DOHH2 (cell line): ENCODE results near the gene ACP3.
"Not testable (repeated sequence)": the region's sequence is repeated elsewhere in the genome, so short reads cannot be mapped to it uniquely, and the experiment has no call there.

Experiments used
- H3F3A ChIP-seq: fragments of 200-600 bp; sonication (generic), shearing (Covaris generic); 2 replicates; pipeline ENCODE4 v1.6.0; 2016; ENCODE audit warnings: antibody characterized with exemption, mild to moderate bottlenecking; ENCODE audit not compliant: control insufficient read depth, insufficient read depth
- H3K27ac ChIP-seq: fragments of 200-600 bp; sonication (generic); 2 replicates; pipeline ENCODE4 v1.5.1; 2014; ENCODE audit warnings: low read depth, mild to moderate bottlenecking, low read length, moderate library complexity
- H3K27me3 ChIP-seq: fragments of 200-600 bp; sonication (generic); 2 replicates; pipeline ENCODE4 v1.6.1; 2014; ENCODE audit warnings: mild to moderate bottlenecking, low read length, mixed read lengths; ENCODE audit not compliant: control insufficient read depth
- H3K36me3 ChIP-seq: fragments of 200-600 bp; sonication (generic); 2 replicates; pipeline ENCODE4 v1.6.1; 2014; ENCODE audit warnings: mild to moderate bottlenecking, low read length, moderate library complexity, mixed read lengths; ENCODE audit not compliant: control insufficient read depth
- H3K4me1 ChIP-seq: fragments of 200-600 bp; sonication (generic); 2 replicates; pipeline ENCODE4 v1.6.1; 2014; ENCODE audit warnings: mild to moderate bottlenecking, low read length, mixed read lengths; ENCODE audit not compliant: control insufficient read depth
- H3K4me2 ChIP-seq: fragments of 200-600 bp; sonication (generic); 2 replicates; pipeline ENCODE4 v1.6.0; 2014; ENCODE audit warnings: mild to moderate bottlenecking, low read length, moderate library complexity
- H3K4me3 ChIP-seq: fragments of 200-600 bp; sonication (generic); 2 replicates; pipeline ENCODE4 v1.5.1; 2014; ENCODE audit warnings: mild to moderate bottlenecking, low read length, mixed read lengths
- H3K79me2 ChIP-seq: fragments of 200-600 bp; sonication (generic); 2 replicates; pipeline ENCODE4 v1.6.1; 2014; ENCODE audit warnings: mild to moderate bottlenecking, low read length, mixed read lengths; ENCODE audit not compliant: control insufficient read depth
- H3K9me2 ChIP-seq: fragments of 200-600 bp; sonication (generic); replicated peaks from 2 replicates; pipeline ENCODE4 v1.6.1; 2014; ENCODE audit warnings: mild to moderate bottlenecking, low read length, mixed read lengths; ENCODE audit not compliant: control insufficient read depth
- H3K9me3 ChIP-seq: fragments of 200-600 bp; sonication (generic); 2 replicates; pipeline ENCODE4 v1.6.1; 2014; ENCODE audit warnings: antibody characterized with exemption, low read length, mixed read lengths; ENCODE audit not compliant: control insufficient read depth, insufficient read depth
- H4K20me1 ChIP-seq: fragments of 200-600 bp; sonication (generic); 2 replicates; pipeline ENCODE4 v1.6.0; 2014; ENCODE audit warnings: low read depth, mild to moderate bottlenecking, antibody characterized with exemption, low read length, moderate library complexity; ENCODE audit not compliant: control insufficient read depth, insufficient read depth
- EZH2phosphoT487 ChIP-seq: fragments of 200-600 bp; sonication (generic); IDR thresholded peaks from 2 replicates; pipeline ENCODE4 v1.6.1; 2017; ENCODE audit warnings: borderline replicate concordance, mild to moderate bottlenecking, antibody characterized with exemption, low read length, moderate library complexity, mixed read lengths
- TF ChIP-seq, protein P1 (sequence below): fragments of 200-600 bp; sonication (generic); IDR thresholded peaks from one replicate; pipeline ENCODE4 v1.5.1; 2014; ENCODE audit warnings: antibody characterized with exemption, mild to moderate bottlenecking, low read depth, low read length; ENCODE audit not compliant: poor library complexity, severe bottlenecking

Gene ACP3

DNA sequence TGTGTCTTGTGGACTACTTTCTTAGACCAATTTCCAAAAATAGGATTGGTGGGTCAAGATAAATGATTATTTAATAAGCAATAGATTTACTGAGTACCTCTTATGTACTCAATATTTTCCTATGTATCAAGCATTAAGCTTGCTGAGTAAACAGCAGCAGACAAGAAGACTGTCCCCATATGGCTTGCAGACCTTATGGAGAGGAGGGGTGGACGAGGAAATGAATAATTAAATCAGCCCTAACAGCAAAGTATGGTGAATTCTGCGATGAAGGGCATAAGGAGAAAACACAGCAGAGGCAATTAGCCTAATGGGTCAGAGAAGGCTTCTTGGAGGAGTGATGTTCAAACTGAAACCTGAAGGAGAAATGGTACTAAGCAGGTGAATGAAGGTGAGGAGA, 45.1 kb downstream of the ACP3 start:
- H4K20me1 ChIP-seq, result no peaks in the 10 kb centered on the region
- H3K4me2 ChIP-seq, result no peak overlapping the region
- no peaks in the 10 kb centered on the region for H3K36me3 ChIP-seq
- no peaks in the 10 kb centered on the region for H3K27me3 ChIP-seq
- H3K79me2 ChIP-seq, result no peaks in the 10 kb centered on the region
- no peak overlapping the region for H3K27ac ChIP-seq
- H3K4me3 ChIP-seq, result no peak overlapping the region
- no peaks in the 10 kb centered on the region for H3K9me2 ChIP-seq
- TF ChIP-seq EZH2phosphoT487, result no peak
- TF ChIP-seq, protein P1, sequence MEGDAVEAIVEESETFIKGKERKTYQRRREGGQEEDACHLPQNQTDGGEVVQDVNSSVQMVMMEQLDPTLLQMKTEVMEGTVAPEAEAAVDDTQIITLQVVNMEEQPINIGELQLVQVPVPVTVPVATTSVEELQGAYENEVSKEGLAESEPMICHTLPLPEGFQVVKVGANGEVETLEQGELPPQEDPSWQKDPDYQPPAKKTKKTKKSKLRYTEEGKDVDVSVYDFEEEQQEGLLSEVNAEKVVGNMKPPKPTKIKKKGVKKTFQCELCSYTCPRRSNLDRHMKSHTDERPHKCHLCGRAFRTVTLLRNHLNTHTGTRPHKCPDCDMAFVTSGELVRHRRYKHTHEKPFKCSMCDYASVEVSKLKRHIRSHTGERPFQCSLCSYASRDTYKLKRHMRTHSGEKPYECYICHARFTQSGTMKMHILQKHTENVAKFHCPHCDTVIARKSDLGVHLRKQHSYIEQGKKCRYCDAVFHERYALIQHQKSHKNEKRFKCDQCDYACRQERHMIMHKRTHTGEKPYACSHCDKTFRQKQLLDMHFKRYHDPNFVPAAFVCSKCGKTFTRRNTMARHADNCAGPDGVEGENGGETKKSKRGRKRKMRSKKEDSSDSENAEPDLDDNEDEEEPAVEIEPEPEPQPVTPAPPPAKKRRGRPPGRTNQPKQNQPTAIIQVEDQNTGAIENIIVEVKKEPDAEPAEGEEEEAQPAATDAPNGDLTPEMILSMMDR, result no peak
- no peaks in the 10 kb centered on the region for H3F3A ChIP-seq
- H3K9me3 ChIP-seq, result no peaks in the 10 kb centered on the region
- no peaks in the 10 kb centered on the region for H3K4me1 ChIP-seq

DNA sequence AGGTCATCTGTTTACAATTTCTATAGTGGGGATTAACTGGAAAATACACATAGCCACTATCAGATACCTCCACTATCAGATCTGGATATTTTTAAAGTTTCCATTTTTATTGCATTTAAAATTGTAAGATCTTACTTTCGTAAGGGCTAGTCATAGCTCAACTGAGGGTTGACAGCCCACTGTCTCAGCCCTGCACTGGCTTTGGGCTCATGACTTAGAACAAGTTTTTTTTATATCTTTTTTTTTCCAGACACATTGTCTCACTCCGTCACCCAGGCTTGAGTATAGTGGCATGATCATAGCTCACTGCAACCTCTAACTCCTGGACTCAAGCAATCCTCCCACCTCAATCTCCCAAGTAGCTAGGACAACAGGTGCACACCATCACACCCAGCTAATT, 51.3 kb downstream of the ACP3 start:
- H3F3A ChIP-seq, result no peaks in the 10 kb centered on the region
- no peaks in the 10 kb centered on the region for H3K9me3 ChIP-seq
- no peaks in the 10 kb centered on the region for H3K9me2 ChIP-seq
- no peak overlapping the region for H3K4me2 ChIP-seq
- no peaks in the 10 kb centered on the region for H3K4me1 ChIP-seq
- H3K27me3 ChIP-seq, result no peaks in the 10 kb centered on the region
- no peak overlapping the region for H3K27ac ChIP-seq
- TF ChIP-seq, protein P1, result no peak
- TF ChIP-seq EZH2phosphoT487, result no peak
- H3K79me2 ChIP-seq, result no peaks in the 10 kb centered on the region
- no peaks in the 10 kb centered on the region for H3K36me3 ChIP-seq
- H3K4me3 ChIP-seq, result no peak overlapping the region
- H4K20me1 ChIP-seq, result no peaks in the 10 kb centered on the region

DNA sequence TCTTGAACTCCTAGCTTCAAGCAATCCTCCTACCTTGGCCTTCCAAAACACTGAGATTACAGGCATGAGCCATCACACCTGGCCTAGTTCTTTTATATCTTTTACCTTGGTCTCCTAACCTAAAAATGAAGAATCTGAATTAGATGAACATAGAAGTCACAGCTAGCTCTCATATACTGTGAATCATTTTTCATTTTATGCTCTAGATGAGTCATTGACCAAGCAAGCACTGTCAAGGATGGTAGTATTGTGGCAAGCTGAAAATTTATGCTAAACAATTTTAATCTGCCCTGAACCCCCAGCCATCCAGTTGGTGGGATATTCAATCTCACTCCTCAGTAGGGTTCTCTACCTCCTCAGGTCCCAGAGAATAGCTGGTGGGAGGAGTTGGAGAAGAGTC, 51.8 kb downstream of the ACP3 start:
- no peaks in the 10 kb centered on the region for H3K9me3 ChIP-seq
- no peaks in the 10 kb centered on the region for H3K36me3 ChIP-seq
- H3K4me1 ChIP-seq, result no peaks in the 10 kb centered on the region
- no peaks in the 10 kb centered on the region for H4K20me1 ChIP-seq
- H3K27me3 ChIP-seq, result no peaks in the 10 kb centered on the region
- no peaks in the 10 kb centered on the region for H3K9me2 ChIP-seq
- TF ChIP-seq, protein P1, result no peak
- TF ChIP-seq EZH2phosphoT487, result no peak
- no peaks in the 10 kb centered on the region for H3K79me2 ChIP-seq
- H3F3A ChIP-seq, result no peaks in the 10 kb centered on the region
- no peak overlapping the region for H3K4me2 ChIP-seq
- no peak overlapping the region for H3K4me3 ChIP-seq
- H3K27ac ChIP-seq, result no peak overlapping the region

DNA sequence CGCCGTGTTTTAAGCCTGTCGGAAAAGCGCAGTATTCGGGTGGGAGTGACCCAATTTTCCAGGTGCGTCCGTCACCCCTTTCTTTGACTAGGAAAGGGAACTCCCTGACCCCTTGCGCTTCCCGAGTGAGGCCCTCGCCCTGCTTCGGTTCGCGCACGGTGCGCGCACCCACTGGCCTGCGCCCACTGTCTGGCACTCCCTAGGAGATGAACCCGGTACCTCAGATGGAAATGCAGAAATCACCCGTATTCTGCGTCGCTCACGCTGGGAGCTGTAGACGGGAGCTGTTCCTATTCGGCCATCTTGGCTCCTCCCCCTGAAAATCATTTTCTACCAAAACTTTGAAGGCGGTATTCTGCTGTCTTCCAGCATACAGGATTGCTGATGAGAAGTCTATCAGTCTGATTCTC, 59.7 kb downstream of the ACP3 start:
- H3F3A ChIP-seq, H3K36me3 ChIP-seq, H3K4me1 ChIP-seq, H3K79me2 ChIP-seq, H3K9me3 ChIP-seq, H3K27ac ChIP-seq, H3K4me3 ChIP-seq, H3K27me3 ChIP-seq, H3K9me2 ChIP-seq, H3K4me2 ChIP-seq, H4K20me1 ChIP-seq: not testable (repeated sequence)
